Measurements from ENCODE around the gene LIN28A.
"Not testable (repeated sequence)": the region's sequence is repeated elsewhere in the genome, so short reads cannot be mapped to it uniquely, and the experiment has no call there.

LIN28A gene

GRCh38 chr1:26410706-26411623 is at the start of gene LIN28A:
Gene LIN28A (plus strand): TSS chr1:26410817. CDS start chr1:26410892, 75 bp downstream.
- no peak for DNase-seq (ENCODE audit: low read depth)

DNA sequence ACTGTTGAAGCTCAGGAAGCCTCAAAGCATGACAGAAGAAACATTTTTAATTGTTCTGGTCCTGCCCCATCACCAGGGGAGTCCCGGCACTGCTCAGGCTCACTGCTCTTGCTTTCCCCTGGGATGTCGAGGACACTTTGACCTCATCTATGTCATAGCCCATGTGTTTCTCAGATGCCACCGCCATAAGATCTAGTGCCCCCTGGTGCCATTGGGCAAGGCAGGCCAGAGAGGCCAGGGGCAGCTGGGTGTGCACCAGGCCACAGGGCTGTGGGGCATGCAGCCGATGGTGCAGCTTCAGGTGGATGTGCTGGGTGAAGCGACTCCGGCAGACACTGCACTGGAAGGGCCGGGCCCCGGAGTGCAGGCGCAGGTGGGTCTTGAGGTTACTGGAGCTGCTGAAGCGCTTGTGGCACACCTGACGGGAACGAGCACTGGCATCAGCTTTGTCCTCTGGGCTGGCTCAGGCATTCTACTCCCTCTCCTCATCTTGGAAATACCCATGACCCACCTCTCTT is 49.0 kb upstream of the LIN28A start:
- DNase-seq (ENCODE audit: low read depth), result no peak

DNA sequence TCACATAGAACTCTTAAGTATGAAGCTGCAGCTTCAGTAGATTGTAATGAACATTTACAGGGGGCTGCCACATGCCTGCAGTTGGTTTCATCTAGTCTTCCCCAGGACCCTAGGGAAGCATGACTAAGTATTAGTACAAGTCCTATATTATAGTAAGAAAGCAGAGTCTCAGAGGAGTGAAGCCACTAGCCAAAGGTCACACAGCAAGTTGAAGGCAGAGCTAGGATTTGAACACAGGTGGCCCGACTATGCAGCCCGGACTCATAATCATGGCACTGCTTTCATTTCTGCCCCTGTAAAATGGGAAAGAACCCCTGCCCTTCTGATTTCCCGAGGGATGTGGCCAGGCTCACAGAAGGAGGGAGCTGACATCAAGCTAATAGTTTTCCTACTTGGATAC is 48.3 kb upstream of the LIN28A start:
- DNase-seq (ENCODE audit: low read depth), result no peak

GRCh38 chr1:26363549-26364448 is 46.8 kb upstream of the LIN28A start:
- no peak for DNase-seq (ENCODE audit: low read depth)

GRCh38 chr1:26364956-26365355 is 45.7 kb upstream of the LIN28A start:
- no peak for DNase-seq (ENCODE audit: low read depth)

GRCh38 chr1:26367441-26367840 is 43.2 kb upstream of the LIN28A start:
- DNase-seq (ENCODE audit: low read depth), result no peak

- no peak for DNase-seq (ENCODE audit: low read depth)
Observed at GRCh38 chr1:26368006-26368405, 42.6 kb upstream of the LIN28A start.

- DNase-seq (ENCODE audit: low read depth), result no peak
Observed at GRCh38 chr1:26368486-26368885, 42.1 kb upstream of the LIN28A start.

- no peak for DNase-seq (ENCODE audit: low read depth)
Observed at GRCh38 chr1:26370591-26371382, 39.8 kb upstream of the LIN28A start.

DNA sequence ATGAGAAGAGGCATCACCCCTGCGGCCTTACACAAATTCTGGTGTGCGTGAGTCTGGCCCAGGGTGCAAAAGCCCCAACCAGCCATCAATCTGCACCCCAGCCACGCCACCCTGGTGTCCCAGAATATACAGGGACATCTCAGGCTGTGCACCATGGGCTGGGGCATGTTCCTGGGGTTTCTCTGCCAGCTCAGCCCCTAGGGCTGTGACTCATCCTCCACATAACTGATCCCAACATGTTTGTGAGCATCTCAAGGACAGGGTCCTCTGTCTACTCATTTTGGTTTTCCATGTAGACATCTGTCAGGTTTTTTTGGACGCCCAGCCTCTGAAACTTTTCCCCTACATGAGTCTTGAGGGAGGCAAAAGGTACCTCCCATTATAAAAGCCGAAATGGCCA is 38.6 kb upstream of the LIN28A start:
- no peak for DNase-seq (ENCODE audit: low read depth)

GRCh38 chr1:26372611-26373010 is 38.0 kb upstream of the LIN28A start, which contains the start of gene ZNF683:
Gene ZNF683 (minus strand): TSS chr1:26372750. CDS start chr1:26368571, 4,179 bp downstream.
- not testable (repeated sequence) for DNase-seq (ENCODE audit: low read depth)

DNA sequence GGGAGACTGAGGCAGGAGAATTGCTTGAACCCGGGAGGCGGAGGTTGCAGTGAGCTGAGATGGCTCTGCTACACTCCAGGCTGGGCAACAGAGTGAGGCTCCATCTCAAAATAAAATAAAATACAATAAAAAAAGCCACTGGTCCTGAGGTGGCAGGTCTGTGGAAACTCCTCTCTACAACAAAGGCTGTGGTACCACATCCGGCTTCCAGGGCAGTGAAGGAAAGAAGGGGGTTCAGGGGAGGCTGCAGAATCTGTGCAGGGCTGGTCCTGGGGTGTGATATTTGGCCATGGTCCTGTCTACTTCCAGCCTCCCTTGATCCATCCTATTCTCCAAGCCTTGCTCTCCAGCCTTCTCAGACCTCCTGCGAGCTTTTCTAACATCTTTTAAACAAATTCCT is 37.3 kb upstream of the LIN28A start:
- no peak for DNase-seq (ENCODE audit: low read depth)

- DNase-seq (ENCODE audit: low read depth), result no peak
Observed at GRCh38 chr1:26373789-26374188, 36.8 kb upstream of the LIN28A start.

GRCh38 chr1:26374361-26374760 is 36.3 kb upstream of the LIN28A start:
- DNase-seq (ENCODE audit: low read depth), result not testable (repeated sequence)

- no peak for DNase-seq (ENCODE audit: low read depth)
Observed at GRCh38 chr1:26375081-26375480, 35.5 kb upstream of the LIN28A start.

GRCh38 chr1:26376050-26376449 is 34.6 kb upstream of the LIN28A start:
- DNase-seq (ENCODE audit: low read depth), result no peak

GRCh38 chr1:26378088-26378878 is 32.3 kb upstream of the LIN28A start:
- DNase-seq (ENCODE audit: low read depth), result peak; percentile 95

GRCh38 chr1:26378879-26379251 is 31.8 kb upstream of the LIN28A start:
- DNase-seq (ENCODE audit: low read depth), result no peak

GRCh38 chr1:26384076-26384475 is 26.5 kb upstream of the LIN28A start:
- no peak for DNase-seq (ENCODE audit: low read depth)

GRCh38 chr1:26385063-26385462 is 25.6 kb upstream of the LIN28A start:
- not testable (repeated sequence) for DNase-seq (ENCODE audit: low read depth)

- DNase-seq (ENCODE audit: low read depth), result no peak
Observed at GRCh38 chr1:26387447-26387846, 23.2 kb upstream of the LIN28A start.

All from HS-5 (cell line).